Forelimb muscle (tissue), 1 donor: ENCODE measurements around the gene TMEM232. TPM values are rescaled to one million over a fixed set of nuclear protein-coding genes. Genes with fewer than 3 reads are reported as not detected.
"Not testable (repeated sequence)": the region's sequence is repeated elsewhere in the genome, so short reads cannot be mapped to it uniquely, and the experiment has no call there.

Experiments used
- DNase-seq: peaks from one replicate; pipeline ENCODE4 v3.0.0-alpha.2; 2013; ENCODE audit warnings: low read depth
- polyA plus RNA-seq: library from polyadenylated mRNA; unstranded; fragments of 120-200 nt; gene quantifications from one replicate; pipeline ENCODE4 v1.2.1, GENCODE V29; 2013; ENCODE audit not compliant: insufficient read length

TMEM232 gene
- polyA plus RNA-seq, 1 donor: 1.00 TPM

DNA sequence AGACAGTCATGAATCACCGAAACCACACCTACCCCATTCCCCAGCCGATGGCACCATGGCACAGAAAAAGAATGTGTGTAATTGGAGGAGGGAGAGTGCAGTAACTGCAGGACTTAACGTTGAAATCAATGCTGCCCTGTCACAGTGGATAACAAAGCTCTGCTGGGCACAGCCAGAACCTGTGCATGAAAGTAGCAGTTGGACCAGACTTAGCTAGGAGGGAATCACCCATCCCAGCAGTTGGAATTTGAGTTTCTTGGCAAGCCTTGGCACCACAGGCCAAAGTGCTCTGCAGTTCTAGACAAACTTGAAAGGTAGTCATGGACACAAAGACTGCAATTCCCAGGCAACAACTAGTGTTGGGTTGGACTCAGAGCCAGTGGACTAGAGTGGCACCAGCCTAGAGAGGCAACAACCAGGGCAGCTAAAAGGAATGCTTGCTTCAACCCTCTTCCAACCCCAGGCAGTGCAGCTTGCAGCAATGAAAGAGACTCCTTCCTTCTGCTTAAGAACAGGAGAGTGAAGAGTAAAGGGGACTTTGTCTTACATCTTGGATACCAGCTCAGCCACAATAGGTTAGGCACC, 19.1 kb downstream of the TMEM232 start:
- DNase-seq: no peak

DNA sequence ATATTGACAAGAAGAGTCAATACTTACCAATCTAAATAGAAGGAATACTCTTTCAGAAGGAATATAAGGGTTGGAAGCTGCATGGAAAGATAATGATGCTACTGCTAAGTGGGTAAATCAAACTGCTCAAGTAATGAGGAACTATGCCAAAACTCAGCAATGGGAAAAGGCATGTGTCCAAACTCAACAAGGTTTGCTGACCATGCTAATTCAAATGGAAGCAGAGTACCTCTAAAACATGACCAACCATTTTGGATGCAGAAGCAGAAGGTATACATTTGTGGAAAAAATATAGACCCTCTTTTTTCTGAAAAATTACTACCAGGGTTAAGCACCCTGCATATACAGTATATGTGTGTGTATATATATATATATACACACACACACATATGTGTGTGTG, 21.1 kb downstream of the TMEM232 start:
- DNase-seq: no peak

DNA sequence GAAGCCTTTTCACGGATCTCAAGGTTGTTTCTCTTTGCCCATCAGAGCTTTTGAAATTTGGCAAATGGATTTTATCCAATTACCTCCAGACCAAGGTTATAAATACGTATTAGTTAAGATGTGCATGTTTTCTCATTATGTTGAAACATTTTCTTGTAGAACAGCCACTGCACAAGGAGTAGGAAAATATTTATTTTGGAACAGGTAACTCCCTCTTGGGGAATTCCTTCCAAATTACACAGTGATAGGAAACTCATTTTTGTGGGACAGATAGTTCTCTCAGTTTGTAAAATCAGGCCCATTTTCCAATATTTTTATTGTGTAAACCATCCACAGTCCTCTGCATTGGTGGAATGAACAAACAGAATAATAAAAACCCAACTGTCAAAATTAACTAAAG, 23.0 kb downstream of the TMEM232 start:
- DNase-seq: no peak

DNA sequence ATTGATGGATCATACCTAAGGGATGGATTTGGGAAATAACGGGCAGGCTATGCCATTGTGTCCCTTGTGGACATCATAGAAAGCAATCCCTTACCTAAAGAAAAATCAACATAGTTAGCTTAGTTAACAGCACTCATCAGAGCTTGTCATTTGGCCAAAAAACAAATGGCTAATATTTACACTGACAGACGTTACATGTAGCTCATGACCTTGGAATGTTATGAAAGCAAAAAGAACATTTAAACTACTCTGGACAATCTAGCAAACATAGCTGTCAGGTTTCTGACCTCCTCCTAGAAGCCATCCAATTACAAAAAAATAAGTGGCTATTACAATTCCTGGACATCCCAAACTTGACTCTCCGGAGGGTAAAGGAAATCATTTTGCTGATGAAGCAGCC, 23.8 kb downstream of the TMEM232 start:
- DNase-seq: no peak

DNA sequence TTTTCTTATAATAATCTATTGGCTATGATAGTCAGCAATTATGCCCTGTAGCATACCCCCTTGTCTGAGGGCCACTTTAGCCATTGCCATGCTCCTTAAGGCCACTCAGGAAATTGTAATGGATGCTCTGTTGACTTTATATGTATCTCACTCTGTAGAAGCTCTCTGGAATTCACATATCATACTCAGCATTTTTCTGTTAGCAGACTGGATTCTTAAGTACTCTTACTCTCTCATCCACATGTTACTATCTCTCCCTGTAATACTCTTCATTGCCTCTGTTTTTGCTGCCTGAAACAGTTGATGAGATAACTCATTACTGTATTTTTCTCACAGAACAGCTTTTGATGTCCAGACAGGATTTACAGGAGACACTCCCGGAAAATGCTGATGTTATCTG, 24.2 kb downstream of the TMEM232 start:
- DNase-seq: no peak

DNA sequence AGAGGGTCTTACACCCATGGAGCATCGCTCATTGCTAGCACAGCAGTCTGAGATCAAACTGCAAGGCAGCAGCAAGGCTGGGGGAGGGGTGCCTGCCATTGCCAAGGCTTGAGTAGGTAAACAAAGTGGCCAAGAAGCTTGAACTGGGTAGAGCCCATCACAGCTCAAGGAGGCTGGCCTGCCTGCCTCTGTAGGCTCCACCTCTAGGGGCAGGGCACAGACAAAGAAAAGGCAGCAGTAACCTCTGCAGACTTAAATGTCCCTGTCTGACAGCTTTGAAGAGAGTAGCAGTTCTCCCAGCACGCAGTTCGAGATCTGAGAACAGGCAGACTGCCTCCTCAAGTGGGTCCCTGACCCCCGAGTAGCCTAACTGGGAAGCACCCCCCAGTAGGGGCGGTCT, 33.8 kb downstream of the TMEM232 start:
- DNase-seq: not testable (repeated sequence)

DNA sequence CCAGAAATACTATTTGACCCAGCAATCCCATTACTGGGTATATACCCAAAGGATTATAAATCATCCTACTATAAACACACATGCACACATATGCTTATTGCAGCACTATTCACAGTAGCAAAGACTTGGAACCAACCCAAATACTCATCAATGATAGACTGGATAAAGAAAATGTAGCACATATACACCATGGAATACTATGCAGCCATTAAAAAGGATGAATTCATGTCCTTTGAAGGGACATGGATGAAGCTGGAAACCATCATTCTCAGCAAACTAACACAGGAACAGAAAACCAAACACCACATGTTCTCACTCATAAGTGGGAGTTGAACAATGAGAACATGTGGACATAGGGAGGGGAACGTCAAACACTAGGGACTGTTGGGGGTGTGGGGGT, 35.9 kb downstream of the TMEM232 start:
- not testable (repeated sequence) for DNase-seq

DNA sequence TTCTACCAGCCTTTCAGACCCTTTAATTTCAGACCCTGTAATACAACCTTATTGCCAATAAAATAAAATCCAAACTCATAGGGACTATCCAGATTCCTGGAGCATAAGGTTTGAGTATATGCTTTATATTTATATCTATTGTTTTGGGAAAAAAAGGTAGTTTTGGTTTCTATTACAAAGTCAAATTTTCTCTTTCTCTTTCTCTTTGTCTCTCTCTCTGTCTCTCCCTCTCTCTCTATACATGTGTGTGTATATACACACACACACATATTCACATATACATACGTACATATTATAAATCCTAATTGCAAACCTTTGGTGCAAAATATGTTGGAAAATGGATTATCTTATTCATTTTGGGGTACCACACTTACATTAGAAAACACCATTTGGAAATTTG, 39.0 kb downstream of the TMEM232 start:
- DNase-seq: no peak

DNA sequence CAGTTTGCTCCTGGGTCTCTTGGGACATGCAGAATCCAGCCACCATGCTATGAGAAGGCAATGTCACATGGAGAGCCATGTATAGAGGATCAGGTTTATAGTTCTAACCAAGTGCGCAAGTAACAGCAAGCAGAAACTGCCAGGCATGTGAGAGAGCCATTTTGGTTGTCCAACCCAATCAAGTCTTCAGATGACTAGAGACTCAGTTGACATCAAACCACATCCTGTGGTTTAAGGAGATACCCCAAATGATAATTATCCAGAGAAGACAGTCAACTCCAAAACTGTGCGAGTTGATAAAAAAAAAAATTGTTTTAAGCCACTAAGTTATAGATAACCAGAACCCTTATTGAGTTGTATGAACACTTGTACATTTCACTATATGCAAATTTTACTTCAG, 40.2 kb downstream of the TMEM232 start:
- DNase-seq: no peak

DNA sequence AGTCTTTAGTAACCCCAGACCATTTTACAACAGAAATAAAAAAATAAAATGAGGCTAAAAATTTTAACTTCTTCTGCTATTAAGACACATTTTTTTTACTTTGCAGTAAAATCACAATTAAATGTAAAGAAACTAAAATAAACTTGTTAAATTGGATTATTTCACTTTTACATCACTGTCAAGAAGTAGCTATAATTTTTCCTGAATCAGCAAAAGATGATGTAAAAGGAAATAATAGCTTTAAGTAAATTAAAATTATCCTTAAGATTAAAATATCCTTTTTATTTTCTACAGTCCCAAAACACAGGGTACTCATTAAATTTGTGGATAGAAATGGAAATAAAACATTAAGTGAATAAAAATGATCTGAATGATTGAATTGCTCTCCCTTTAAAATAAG, 44.5 kb downstream of the TMEM232 start:
- DNase-seq: no peak

DNA sequence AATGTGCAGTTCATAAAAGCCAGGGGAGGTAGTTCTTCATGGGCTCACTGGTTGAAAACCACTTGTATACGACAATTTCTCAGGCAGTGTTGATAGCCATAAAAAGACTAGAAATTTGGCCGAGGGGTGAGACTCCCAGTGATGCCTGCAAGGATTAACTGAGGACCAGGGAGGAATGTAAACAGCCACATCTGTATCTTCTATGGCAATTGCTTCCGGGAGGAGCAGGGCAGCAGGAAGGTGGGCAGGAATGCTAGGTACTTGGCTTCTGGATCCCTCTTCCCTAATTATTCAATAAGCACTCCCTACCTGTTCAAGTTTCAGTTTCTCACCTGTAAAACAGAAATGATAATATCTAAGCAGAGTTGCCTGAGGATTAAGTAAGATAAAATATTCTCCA, 45.4 kb downstream of the TMEM232 start:
- DNase-seq: no peak

DNA sequence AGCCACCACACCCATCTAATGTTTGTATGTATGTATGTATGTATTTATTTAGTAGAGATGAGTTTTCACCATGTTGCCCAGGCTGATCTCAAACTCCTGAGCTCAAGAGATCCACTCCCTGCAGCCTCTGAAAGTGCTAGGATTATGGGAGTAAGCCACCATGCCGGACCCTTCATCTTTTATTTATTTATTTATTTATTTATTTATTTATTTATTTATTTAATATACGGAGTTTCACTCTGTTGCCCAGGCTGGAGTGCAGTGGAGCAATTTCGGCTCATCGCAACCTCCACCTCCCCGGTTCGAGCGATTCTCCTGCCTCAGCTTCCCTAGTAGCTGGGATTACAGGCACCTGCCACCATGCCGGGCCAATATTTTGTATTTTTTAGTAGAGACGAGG, 49.9 kb downstream of the TMEM232 start:
- not testable (repeated sequence) for DNase-seq

DNA sequence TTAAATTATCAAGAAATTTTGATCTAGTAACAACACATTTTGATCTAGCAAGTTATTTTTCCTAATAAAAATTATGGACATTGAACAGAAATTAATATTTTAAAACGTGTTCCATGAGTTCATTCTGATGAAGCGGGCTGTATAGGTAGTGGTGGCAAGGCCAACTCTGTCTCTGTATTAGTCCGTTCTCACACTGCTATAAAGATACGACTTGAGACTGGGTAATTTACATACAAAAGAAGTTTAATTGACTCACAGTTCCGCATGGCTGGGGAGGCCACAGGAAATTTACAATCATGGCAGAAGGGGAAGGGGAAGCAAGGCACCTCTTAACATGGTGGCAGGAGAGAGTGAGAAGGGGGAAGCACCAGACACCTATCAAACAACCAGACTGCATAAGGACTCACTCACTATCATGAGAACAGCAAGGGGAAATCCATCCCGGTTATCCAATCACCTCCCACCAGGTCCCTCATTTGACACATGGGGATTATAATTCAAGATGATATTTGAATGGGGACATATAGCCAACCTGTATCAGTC, 61.2 kb downstream of the TMEM232 start:
- DNase-seq: no peak

DNA sequence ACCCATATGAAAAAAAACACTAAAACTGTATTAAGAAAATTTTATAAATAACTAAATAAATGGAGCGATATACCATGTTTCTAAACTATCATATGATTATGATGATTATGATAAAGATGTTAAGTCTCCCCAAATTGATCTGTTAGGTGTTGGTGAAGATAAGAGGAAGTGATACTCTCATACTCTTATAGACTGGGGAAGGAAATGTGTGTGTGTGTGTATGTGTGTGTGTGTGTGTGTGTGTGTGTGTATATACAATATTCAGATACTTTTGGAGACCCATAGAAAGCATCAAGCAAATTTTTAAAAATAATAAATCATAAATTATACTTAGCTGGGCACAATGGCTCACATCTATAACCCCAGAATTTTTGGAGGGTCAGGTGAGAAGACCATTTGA, 62.9 kb downstream of the TMEM232 start:
- no peak for DNase-seq

DNA sequence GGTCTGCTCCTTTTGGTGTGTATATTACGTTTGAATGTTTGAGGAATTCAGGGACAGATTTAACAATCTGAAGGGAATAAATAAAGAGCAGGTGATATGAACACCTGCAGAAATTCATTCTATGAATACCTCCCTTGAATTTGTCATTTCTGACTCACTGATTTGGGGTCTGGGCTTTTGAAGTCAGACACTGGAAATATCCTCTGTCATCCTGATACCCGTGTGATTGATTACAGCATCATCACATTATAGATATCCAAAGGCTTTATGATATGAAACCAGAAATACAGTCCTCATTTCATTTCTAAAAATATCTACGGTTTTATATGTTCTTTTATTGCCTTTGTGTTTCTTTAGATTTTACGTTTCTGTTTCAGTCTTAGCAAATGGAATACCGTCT, 68.5 kb downstream of the TMEM232 start:
- DNase-seq: no peak

DNA sequence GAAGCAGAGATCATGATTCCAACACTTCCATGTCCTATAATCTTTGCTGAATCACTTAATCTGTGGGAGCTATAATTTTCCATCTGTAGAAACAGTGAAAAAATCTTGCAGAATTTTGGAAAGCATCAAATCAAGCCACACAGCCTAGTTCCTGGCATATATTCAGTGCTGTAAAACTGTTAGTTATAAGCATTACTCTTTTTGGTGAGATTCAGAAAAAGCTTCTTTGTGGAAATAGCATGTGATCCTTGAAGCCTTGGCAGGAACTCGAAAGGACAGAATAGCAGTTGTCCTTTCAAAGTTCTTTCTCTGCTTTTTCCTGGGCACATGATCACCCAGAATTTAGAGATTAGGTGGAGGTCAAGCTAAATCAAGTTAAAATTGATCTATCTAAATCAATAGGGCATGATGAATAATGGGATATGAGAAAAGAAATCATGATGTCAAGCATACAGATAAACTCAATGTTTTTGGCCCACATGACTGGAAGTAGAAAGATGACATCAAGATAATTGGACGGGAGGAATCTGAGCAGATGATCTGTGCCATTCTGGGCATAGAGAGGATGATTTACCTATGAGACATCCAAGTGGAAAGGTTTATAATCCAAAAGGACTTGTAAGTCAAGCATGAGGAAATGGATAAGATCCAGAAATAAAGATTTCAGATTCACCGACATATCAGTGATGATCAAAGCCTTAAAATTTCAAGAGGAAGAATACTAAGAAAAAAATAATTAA, 73.1 kb downstream of the TMEM232 start:
- DNase-seq: no peak

DNA sequence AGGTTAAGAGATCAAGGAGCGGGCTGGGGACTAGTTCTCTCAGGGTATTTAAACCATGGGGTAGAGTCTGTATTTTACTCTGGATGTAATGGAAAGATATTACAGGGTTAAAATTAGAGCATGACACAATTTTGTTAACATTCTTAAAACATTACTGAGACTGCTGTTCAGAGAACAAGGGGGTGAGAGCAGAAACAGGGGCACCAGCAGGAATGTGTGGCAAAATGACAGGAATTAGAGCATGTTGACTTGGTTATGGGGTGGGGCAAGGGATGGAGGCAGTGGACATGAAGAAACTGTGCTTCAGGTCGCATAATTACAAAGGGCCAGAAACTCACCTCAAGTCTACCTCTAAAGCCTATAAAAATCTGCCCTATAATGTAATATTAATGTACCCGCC, 75.0 kb downstream of the TMEM232 start:
- DNase-seq: no peak

DNA sequence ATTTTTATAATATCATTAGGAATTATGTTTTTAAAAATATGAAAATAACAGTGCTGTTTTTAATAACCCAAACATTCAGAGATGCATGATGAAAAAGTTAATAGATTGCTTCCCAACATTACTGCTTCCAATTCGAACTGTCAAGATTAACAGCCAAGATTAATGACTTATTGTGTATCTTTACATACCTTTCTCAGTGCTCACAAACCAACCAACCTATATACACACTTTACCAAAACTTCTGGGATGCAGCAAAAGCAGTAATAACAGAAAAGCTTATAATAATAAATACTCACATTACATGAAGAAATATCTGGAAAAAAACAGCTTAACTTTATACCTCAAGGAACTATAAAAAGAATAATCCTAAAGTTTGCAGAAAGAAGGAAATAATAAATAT, 82.1 kb downstream of the TMEM232 start:
- no peak for DNase-seq

DNA sequence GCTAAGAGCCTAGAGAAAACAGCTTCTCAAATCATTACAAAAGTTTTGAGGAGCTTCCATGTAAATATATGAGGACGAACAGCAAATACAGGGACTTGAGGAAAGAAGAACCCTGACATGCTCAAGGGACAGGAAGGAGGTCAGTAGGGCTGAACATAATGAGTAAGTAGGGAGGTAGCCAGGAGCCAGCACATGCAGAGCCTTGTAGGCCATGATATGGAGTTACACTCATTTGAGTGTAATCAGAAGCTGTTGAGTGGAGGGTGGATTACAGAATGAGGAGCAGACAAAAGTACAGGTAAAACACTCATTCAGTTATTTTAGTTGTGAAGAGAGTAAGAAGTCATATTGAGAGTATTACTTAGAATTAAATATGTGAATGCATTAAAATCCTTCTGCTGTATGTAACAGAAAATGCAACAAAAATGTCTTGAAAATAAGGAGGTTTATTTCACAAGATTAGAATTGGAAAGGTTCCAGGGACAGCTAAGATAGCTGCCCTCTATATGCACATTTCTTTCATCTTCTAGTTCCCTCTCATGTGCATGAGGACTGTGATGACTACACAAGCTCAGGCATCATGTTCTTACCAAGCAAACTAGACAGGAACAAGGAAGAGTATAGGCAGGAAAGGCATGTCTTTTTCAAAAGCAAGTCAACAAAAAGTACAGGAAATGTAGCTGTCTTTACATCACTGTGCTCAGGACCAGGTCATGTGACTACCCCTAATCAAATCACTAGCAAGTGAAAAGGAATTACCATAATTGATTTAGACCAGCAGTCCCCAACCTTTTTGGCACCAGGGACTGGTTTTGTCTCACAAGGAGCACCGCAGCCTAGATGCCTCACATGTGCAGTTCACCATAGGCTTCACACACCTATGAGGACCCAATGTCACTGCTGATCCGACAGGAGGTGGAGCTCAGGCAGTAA, 87.2 kb downstream of the TMEM232 start:
- DNase-seq: no peak

DNA sequence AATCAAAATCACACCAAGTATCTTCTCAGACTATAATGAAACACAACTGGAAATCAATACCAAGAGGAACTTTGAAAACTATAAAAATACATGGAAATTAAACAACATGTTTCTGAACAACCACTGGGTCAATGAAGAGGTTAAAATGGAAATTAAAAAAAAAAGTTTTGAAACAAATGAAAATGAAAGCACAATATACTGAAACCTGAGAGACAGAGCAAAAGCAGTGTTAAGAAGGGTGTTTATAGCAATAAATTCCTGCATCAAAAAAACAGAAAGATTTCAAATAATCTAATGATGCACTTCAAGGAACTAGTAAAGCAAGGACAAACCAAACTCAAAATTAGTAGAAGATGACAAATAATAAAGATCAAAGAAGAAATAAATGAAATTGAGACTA, 92.0 kb downstream of the TMEM232 start:
- DNase-seq: no peak

DNA sequence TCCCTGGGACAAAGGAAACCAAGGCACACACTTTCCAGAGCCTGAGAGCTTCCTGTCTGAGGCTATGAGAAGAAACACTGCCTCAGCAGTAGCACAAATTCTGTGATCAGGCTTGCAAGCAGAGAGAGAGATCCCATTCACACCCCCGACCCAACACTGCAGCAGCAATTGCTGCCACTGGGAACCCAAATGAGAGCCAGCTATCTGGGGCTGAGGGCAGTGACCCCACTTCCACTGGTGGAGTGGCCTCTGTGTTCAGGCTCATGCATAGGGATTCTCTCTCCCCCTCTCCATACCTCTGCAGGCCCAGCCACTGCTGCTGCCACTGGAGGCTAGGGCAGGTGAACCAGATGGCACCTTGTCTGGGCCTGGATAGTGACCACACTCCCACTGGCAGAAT, 95.2 kb downstream of the TMEM232 start:
- DNase-seq: no peak

DNA sequence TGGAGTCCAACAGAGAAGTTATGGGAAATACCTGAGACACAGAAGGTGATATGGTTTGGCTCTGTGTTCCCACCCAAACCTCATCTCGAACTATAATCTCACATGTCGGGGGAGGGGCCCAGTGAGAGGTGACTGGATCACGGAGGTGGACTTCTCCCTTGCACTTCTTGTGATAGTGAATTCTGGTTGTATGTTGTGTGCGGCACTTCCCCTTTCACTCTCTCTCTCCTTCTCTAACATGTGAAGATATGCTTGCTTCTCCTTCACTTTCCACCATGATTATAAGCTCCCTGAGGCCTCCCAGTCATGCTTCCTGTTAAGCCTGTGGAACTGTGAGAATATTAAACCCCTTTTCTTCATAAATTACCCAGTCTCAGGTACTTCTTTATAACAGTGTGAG, 96.1 kb downstream of the TMEM232 start:
- no peak for DNase-seq
